ENCODE data around the gene PNISR.
"Not testable (repeated sequence)": the region's sequence is repeated elsewhere in the genome, so short reads cannot be mapped to it uniquely, and the experiment has no call there.

The PNISR gene, protein sequence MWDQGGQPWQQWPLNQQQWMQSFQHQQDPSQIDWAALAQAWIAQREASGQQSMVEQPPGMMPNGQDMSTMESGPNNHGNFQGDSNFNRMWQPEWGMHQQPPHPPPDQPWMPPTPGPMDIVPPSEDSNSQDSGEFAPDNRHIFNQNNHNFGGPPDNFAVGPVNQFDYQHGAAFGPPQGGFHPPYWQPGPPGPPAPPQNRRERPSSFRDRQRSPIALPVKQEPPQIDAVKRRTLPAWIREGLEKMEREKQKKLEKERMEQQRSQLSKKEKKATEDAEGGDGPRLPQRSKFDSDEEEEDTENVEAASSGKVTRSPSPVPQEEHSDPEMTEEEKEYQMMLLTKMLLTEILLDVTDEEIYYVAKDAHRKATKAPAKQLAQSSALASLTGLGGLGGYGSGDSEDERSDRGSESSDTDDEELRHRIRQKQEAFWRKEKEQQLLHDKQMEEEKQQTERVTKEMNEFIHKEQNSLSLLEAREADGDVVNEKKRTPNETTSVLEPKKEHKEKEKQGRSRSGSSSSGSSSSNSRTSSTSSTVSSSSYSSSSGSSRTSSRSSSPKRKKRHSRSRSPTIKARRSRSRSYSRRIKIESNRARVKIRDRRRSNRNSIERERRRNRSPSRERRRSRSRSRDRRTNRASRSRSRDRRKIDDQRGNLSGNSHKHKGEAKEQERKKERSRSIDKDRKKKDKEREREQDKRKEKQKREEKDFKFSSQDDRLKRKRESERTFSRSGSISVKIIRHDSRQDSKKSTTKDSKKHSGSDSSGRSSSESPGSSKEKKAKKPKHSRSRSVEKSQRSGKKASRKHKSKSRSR

DNA sequence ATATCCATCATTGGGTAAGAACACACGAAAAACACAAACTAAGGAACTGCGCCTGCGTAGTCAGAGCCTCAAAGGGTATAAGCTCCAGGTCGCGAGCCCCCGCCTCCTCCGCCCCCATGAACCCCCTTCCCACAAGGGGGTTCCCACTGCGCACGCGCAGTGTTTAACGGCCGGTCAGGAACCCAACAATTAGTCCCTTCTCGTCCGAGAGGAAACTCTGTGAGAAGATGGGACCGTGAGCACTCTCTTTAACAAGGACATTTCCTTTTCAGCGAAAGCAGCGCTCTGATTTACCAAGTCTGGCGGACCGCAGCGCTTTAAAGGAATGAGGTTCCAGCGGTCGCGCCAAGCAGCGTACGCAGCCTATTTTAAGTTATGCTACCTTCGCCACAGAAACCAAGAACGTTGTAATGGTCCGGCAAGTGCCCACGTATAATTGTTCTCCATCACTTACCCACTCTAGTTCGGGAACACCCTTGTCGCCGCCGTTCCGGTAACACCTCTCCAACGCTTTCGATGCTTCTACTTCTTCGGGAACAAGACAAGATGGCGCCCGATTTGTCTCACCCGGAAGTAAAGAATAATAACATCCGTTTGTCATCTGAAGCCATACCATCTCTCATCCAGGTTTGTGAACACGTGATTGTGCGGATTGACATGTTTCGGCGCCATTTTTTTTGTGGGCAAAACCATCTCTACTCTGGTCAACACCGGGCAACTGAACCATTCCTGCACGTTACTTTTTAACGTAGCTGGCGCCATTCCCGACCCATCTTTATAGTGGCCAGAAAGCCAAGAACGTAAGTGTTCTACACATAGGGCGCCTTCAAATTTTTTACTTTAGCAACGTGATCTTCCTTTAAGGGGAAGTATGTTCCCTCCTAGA is at the start of gene PNISR:
TSS of gene PNISR (minus strand) at position 548 of the 886 bp plus-strand sequence. CDS start 10,649 bp downstream, outside the sequence.
- Histone ChIP-seq H3K36me3 (ENCODE audit: control insufficient read depth, insufficient read depth, low read length) (no peaks in the 10 kb centered on the region), H3K9ac (ENCODE audit: low read depth, low read length) (peak within 1 kb of the TSS; percentile 92), H3K27me3 (ENCODE audit: control insufficient read depth, insufficient read depth, low read length) (no peaks in the 10 kb centered on the region), H3K9me3 (ENCODE audit: control insufficient read depth, insufficient read depth, low read length) (no peaks in the 10 kb centered on the region), H3K4me3 (ENCODE audit: low read depth, low read length) (peak within 1 kb of the TSS; percentile 87), H3K4me1 (ENCODE audit: control insufficient read depth, insufficient read depth, low read length) (peaks cover 28% of the 10 kb centered on the region)

DNA sequence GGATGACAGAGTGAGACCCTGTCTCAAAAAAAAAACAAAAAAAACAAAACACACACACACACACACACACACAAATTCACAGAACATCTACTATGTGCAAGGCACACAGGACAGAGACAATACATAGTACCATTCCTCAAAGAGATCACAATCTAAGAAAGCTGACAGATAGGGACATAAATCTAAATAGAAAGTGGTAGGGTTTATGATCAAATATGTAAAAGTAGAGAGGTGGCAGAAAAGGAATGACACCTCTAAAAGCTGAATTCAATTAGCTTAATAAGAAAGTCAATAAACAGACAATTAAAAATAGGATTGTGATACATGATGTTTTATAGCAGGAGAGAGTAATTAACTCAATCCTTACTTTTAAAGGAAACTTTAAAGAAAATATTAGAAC is 48.6 kb upstream of the PNISR start:
- no peaks in the 10 kb centered on the region for H3K9me3 ChIP-seq (ENCODE audit: control insufficient read depth, insufficient read depth, low read length)
- H3K36me3 ChIP-seq (ENCODE audit: control insufficient read depth, insufficient read depth, low read length): peaks cover 2% of the 10 kb centered on the region
- no peaks in the 10 kb centered on the region for H3K4me1 ChIP-seq (ENCODE audit: control insufficient read depth, insufficient read depth, low read length)
- H3K4me3 ChIP-seq (ENCODE audit: low read depth, low read length): no peak overlapping the region
- H3K27me3 ChIP-seq (ENCODE audit: control insufficient read depth, insufficient read depth, low read length): no peaks in the 10 kb centered on the region
- H3K9ac ChIP-seq (ENCODE audit: low read depth, low read length): no peak overlapping the region

DNA sequence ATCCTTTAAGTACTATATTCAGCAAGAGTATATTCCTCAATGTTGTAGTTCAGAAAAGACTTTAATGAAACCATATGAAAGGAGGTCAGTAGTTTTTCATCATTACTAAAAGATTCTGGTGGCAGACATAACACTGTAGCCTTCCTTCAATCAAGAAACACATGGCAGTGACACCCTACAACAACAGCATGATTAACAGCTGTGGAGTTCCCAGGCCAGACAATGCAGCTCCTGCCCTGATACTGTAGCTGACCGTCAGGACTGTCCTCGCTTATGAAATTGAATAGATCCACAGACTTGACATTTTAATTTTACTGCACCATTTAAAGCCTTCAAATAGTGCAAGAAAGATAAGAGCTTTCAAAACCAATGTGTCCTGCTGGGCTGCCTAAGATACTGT is 46.5 kb upstream of the PNISR start:
- Histone ChIP-seq H3K36me3 (ENCODE audit: control insufficient read depth, insufficient read depth, low read length) (peaks cover 2% of the 10 kb centered on the region), H3K9ac (ENCODE audit: low read depth, low read length) (no peak overlapping the region), H3K27me3 (ENCODE audit: control insufficient read depth, insufficient read depth, low read length) (no peaks in the 10 kb centered on the region), H3K4me3 (ENCODE audit: low read depth, low read length) (no peak overlapping the region), H3K9me3 (ENCODE audit: control insufficient read depth, insufficient read depth, low read length) (no peaks in the 10 kb centered on the region), H3K4me1 (ENCODE audit: control insufficient read depth, insufficient read depth, low read length) (no peaks in the 10 kb centered on the region)

DNA sequence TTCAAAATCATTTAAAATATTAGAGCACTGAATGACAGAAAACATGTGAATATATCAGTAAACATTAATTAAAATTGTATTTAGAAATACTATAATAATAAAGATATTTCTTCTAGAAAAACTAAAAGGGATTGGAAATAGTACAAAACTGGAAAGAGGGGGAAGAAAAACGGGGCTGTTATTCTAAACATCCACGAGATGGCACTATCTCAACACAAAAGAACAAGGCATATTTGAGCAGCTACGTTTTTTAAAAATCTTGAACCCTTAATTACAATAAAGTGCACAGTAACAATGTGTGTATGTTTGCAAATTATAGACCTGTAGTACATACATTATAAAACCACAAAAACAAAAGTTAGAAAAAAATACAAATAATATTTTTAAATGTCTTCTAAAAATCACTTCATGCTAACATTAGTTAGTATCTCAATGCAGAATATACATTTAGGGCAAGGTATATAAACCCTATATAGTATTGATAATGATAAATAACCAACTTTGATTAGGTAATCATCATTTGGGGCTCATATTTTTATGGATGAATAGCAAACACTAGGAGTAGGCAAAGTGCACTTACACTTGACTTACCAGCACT is 42.5 kb upstream of the PNISR start:
- Histone ChIP-seq H3K9ac (ENCODE audit: low read depth, low read length) (no peak overlapping the region), H3K27me3 (ENCODE audit: control insufficient read depth, insufficient read depth, low read length) (no peaks in the 10 kb centered on the region), H3K36me3 (ENCODE audit: control insufficient read depth, insufficient read depth, low read length) (no peaks in the 10 kb centered on the region), H3K4me1 (ENCODE audit: control insufficient read depth, insufficient read depth, low read length) (no peaks in the 10 kb centered on the region), H3K4me3 (ENCODE audit: low read depth, low read length) (no peak overlapping the region), H3K9me3 (ENCODE audit: control insufficient read depth, insufficient read depth, low read length) (no peaks in the 10 kb centered on the region)

DNA sequence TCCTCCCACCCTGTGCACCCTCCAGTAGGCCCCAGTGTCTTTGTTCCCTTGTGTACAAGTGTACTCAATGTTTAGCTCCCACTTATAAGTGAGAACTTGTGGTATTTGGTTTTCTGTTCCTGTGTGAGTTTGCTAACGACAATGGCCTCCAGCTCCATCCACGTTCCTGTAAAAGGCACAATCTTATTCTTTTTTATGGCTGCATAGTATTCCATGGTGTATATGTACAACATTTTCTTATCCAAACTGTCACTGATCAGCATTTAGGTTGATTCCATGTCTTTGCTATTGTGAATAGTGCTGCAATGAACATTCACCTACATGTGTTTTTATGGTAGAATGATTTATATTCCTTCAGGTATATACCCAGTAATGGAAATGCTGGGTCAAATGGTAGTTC is 34.0 kb upstream of the PNISR start:
- not testable (repeated sequence) for H3K27me3 ChIP-seq (ENCODE audit: control insufficient read depth, insufficient read depth, low read length); H3K4me3 ChIP-seq (ENCODE audit: low read depth, low read length); H3K36me3 ChIP-seq (ENCODE audit: control insufficient read depth, insufficient read depth, low read length); H3K9ac ChIP-seq (ENCODE audit: low read depth, low read length); H3K4me1 ChIP-seq (ENCODE audit: control insufficient read depth, insufficient read depth, low read length); H3K9me3 ChIP-seq (ENCODE audit: control insufficient read depth, insufficient read depth, low read length)

DNA sequence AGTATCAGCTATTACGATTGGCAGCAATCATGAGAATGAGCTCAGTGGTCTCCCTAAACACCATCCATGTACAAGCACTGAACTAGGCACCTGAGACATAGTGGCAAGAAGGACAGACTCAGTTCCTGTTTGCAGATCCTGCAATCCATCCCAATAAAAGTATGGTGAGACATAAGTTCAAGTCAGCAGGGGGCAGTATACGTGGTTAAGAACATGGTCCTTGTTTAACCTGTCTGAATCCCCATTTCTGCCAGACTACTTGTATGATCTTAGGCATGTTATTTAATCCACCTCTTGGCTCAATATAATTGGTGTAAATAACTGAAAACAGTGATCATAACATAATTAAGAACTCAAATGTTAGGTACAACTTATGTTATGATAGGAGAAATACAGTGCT is 33.2 kb upstream of the PNISR start:
- no peaks in the 10 kb centered on the region for H3K36me3 ChIP-seq (ENCODE audit: control insufficient read depth, insufficient read depth, low read length)
- no peak overlapping the region for H3K9ac ChIP-seq (ENCODE audit: low read depth, low read length)
- no peaks in the 10 kb centered on the region for H3K27me3 ChIP-seq (ENCODE audit: control insufficient read depth, insufficient read depth, low read length)
- no peaks in the 10 kb centered on the region for H3K9me3 ChIP-seq (ENCODE audit: control insufficient read depth, insufficient read depth, low read length)
- no peak overlapping the region for H3K4me3 ChIP-seq (ENCODE audit: low read depth, low read length)
- peaks cover 3% of the 10 kb centered on the region for H3K4me1 ChIP-seq (ENCODE audit: control insufficient read depth, insufficient read depth, low read length)

DNA sequence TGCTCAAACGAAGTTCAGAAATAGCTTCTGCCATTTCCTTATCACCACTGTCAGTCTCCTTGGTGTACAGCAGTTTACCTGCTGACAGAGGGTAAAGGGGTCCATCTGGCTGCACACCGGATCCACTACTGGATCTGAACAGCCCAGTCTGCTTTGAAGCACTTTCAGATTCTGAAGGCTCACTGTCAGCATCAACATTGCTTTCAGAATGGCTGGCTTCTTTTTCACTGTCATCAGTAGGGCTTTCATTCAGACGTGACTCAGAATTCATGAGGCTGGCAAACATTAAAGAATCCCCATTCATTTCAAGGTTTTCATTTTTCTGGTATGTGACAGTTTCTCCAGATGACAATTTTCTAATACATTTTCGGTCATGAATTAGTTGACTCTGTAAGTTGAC is 21.0 kb upstream of the PNISR start:
- Histone ChIP-seq H3K9me3 (ENCODE audit: control insufficient read depth, insufficient read depth, low read length) (peaks cover 2% of the 10 kb centered on the region), H3K27me3 (ENCODE audit: control insufficient read depth, insufficient read depth, low read length) (no peaks in the 10 kb centered on the region), H3K4me3 (ENCODE audit: low read depth, low read length) (no peak overlapping the region), H3K9ac (ENCODE audit: low read depth, low read length) (no peak overlapping the region), H3K4me1 (ENCODE audit: control insufficient read depth, insufficient read depth, low read length) (no peaks in the 10 kb centered on the region), H3K36me3 (ENCODE audit: control insufficient read depth, insufficient read depth, low read length) (no peaks in the 10 kb centered on the region)

DNA sequence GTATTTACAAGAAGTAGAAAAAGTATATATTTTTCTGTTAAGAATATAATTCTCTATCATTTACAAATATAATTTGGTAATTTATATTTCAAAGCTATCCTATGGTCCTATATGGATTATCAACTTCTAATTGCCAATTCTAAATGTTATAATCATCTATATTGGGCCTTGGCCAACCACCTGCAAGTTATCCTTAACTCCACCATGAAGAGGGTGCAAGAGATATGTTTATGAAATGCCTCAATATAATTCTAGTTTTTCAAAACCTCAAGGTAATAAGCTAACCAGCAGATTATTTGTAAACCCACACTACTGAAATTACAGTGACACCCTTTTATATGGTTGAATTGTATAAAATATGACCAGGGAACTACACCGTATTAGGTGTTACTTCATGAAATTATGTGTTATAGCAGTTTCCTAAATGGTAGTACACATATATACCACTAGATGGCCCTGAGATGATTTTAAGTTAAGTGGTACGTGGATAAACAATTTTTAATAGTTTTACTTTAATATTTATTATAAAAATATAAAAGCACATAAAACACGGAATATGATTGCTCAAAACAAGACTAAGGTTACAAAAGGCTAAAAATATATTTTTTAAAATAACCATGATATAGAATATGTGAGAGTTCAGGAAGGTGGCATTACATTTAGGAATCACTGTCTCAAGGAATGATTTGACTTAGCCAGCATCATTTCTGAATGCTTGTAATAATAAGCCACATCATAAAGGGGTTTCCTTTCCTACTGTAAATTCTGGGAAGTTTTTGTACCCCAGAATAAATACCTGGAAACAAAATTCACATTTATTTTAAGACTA is 9.8 kb upstream of the PNISR start:
- no peaks in the 10 kb centered on the region for H3K36me3 ChIP-seq (ENCODE audit: control insufficient read depth, insufficient read depth, low read length)
- H3K4me1 ChIP-seq (ENCODE audit: control insufficient read depth, insufficient read depth, low read length): peaks cover 7% of the 10 kb centered on the region
- H3K9ac ChIP-seq (ENCODE audit: low read depth, low read length): no peak overlapping the region
- no peak overlapping the region for H3K4me3 ChIP-seq (ENCODE audit: low read depth, low read length)
- no peaks in the 10 kb centered on the region for H3K9me3 ChIP-seq (ENCODE audit: control insufficient read depth, insufficient read depth, low read length)
- H3K27me3 ChIP-seq (ENCODE audit: control insufficient read depth, insufficient read depth, low read length): no peaks in the 10 kb centered on the region

DNA sequence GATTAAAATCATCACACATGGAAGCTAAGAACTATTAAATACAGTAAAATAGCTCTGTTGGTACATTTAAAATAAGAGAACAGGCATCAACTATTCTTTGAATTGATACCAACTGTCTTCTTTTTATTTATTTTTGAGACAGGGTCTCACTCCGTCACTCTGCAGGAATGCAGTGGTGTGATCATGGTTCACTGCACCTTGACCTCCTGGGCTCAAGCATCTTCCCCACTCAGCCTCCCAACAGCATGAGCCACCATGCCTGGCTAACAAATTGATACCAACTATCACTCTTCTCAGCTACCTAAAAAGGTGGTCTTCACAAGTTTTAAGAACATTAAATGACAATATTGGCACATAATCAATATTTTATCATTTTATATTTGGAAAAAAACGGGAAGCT is 7.8 kb upstream of the PNISR start:
- no peaks in the 10 kb centered on the region for H3K36me3 ChIP-seq (ENCODE audit: control insufficient read depth, insufficient read depth, low read length)

DNA sequence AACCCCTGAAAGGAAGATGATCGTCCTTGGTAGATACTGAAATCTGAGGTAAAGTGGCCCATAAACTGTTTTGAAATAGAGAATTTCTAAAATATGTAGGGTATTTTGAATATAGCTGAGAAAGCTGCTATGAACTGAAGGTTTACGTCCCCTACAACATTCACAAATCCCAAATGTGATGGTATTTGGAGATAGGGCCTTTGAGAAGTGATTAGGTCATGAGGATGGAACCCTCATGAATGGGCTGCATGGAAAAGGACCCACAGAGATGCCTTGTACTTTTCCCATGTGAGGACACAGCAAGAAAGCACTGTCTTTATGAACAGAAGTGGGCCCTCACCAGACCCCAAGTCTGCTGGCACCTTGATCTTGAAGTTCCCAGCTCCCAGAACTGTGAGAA is 6.8 kb upstream of the PNISR start:
- Histone ChIP-seq H3K4me3 (ENCODE audit: low read depth, low read length) (no peak overlapping the region), H3K9ac (ENCODE audit: low read depth, low read length) (no peak overlapping the region), H3K4me1 (ENCODE audit: control insufficient read depth, insufficient read depth, low read length) (peaks cover 17% of the 10 kb centered on the region), H3K27me3 (ENCODE audit: control insufficient read depth, insufficient read depth, low read length) (no peaks in the 10 kb centered on the region), H3K36me3 (ENCODE audit: control insufficient read depth, insufficient read depth, low read length) (no peaks in the 10 kb centered on the region), H3K9me3 (ENCODE audit: control insufficient read depth, insufficient read depth, low read length) (no peaks in the 10 kb centered on the region)

More for the DNA sequence above, 7.8 kb upstream of the PNISR start:
- no peak overlapping the region for H3K9ac ChIP-seq (ENCODE audit: low read depth, low read length)
- H3K27me3 ChIP-seq (ENCODE audit: control insufficient read depth, insufficient read depth, low read length): no peaks in the 10 kb centered on the region
- peaks cover 10% of the 10 kb centered on the region for H3K4me1 ChIP-seq (ENCODE audit: control insufficient read depth, insufficient read depth, low read length)
- no peak overlapping the region for H3K4me3 ChIP-seq (ENCODE audit: low read depth, low read length)
- H3K9me3 ChIP-seq (ENCODE audit: control insufficient read depth, insufficient read depth, low read length): no peaks in the 10 kb centered on the region
